Parathyroid adenoma (tissue), 2 donors: ENCODE data around the gene LIMA1.
A peak's percentile ranks its signal among the peaks of the same experiment; 100 is the strongest.

Source experiments
- H2AFZ ChIP-seq: fragments of 300-600 bp; sonication (generic); one replicate; pipeline ENCODE4 v1.7.0; 2017; ENCODE audit warnings: antibody characterized with exemption, mild to moderate bottlenecking
- H3K27ac ChIP-seq: fragments of 300-600 bp; sonication (generic); one replicate; pipeline ENCODE4 v1.7.0; 2017
- H3K27me3 ChIP-seq: fragments of 300-600 bp; sonication (generic); one replicate; pipeline ENCODE4 v1.7.0; 2017; ENCODE audit warnings: low read length; ENCODE audit not compliant: control insufficient read depth, insufficient read depth
- H3K36me3 ChIP-seq: fragments of 300-600 bp; sonication (generic); one replicate; pipeline ENCODE4 v1.7.0; 2017; ENCODE audit warnings: low read length; ENCODE audit not compliant: control insufficient read depth, insufficient read depth
- H3K4me1 ChIP-seq: fragments of 300-600 bp; sonication (generic); one replicate; pipeline ENCODE4 v1.7.0; 2017; ENCODE audit warnings: control low read depth
- H3K4me2 ChIP-seq: fragments of 300-600 bp; sonication (generic); one replicate; pipeline ENCODE4 v1.7.0; 2017; ENCODE audit warnings: low read length
- H3K4me3 ChIP-seq: fragments of 300-600 bp; sonication (generic); one replicate; pipeline ENCODE4 v1.7.0; 2017; ENCODE audit warnings: low read depth, low read length
- H3K79me2 ChIP-seq: fragments of 300-600 bp; sonication (generic); one replicate; pipeline ENCODE4 v1.7.0; 2017; ENCODE audit warnings: control low read depth
- H3K9ac ChIP-seq: fragments of 300-600 bp; sonication (generic); one replicate; pipeline ENCODE4 v1.7.0; 2017; ENCODE audit warnings: mild to moderate bottlenecking
- H3K9me3 ChIP-seq: fragments of 300-600 bp; sonication (generic); one replicate; pipeline ENCODE4 v1.7.0; 2017; ENCODE audit warnings: low read length; ENCODE audit not compliant: control insufficient read depth
- TF ChIP-seq, protein P1 (sequence below): fragments of 300-600 bp; sonication (generic); IDR thresholded peaks from one replicate; pipeline ENCODE4 v1.7.0; 2017; ENCODE audit warnings: antibody characterized with exemption, mild to moderate bottlenecking
- donor health status: primary hyperparathyroidism.

LIMA1 gene

DNA sequence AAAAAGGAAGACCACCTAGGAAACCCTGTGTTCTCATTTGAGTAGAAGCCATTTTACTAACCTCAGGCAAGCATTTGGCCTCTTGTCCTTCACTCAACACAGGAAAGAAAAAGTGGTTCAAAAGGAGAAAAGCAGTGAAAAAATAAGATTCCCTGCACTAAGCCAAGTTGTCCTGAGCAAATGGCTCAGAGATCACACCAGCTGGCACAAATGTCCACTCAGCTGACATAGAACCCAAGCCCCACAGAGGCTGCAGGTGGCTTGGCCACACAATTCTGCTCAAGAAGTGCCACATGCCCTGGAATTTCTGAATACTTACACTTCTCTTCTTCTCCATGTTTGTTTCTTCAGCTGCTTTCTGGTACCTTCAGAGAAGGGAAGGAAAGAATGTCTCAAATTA is 52.0 kb downstream of the LIMA1 start:
- no peak overlapping the region for H3K27ac ChIP-seq
- no peak overlapping the region for H2AFZ ChIP-seq
- H3K4me3 ChIP-seq, result no peak overlapping the region
- H3K27me3 ChIP-seq, result no peaks in the 10 kb centered on the region
- peaks cover 5% of the 10 kb centered on the region for H3K79me2 ChIP-seq
- no peak overlapping the region for H3K4me2 ChIP-seq
- TF ChIP-seq, protein P1, sequence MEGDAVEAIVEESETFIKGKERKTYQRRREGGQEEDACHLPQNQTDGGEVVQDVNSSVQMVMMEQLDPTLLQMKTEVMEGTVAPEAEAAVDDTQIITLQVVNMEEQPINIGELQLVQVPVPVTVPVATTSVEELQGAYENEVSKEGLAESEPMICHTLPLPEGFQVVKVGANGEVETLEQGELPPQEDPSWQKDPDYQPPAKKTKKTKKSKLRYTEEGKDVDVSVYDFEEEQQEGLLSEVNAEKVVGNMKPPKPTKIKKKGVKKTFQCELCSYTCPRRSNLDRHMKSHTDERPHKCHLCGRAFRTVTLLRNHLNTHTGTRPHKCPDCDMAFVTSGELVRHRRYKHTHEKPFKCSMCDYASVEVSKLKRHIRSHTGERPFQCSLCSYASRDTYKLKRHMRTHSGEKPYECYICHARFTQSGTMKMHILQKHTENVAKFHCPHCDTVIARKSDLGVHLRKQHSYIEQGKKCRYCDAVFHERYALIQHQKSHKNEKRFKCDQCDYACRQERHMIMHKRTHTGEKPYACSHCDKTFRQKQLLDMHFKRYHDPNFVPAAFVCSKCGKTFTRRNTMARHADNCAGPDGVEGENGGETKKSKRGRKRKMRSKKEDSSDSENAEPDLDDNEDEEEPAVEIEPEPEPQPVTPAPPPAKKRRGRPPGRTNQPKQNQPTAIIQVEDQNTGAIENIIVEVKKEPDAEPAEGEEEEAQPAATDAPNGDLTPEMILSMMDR, result no peak
- H3K36me3 ChIP-seq, result no peaks in the 10 kb centered on the region
- no peaks in the 10 kb centered on the region for H3K9me3 ChIP-seq
- H3K4me1 ChIP-seq, result peaks cover 7% of the 10 kb centered on the region
- no peak overlapping the region for H3K9ac ChIP-seq

DNA sequence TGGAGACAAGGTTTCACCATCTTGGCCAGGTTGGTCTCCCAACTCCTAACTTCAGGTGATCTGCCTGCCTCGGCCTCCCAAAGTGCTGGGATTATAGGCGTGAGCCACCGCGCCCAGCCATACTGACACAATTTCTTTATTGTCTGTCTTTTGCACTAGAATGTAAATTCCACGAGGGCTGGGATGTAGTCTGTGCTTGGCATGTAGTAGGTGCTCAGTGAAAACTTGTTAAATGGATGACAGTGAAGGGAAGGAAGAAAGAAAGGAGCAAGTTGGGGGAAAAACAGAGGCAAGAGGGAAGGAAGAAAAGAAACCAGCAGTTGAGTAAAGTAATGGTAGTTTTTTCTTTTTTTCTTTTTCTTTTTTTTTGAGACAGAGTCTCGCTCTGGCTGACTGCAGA is 53.1 kb downstream of the LIMA1 start:
- Histone ChIP-seq H2AFZ (no peak overlapping the region), H3K9me3 (no peaks in the 10 kb centered on the region), H3K9ac (no peak overlapping the region), H3K27me3 (no peaks in the 10 kb centered on the region), H3K4me1 (peaks cover 7% of the 10 kb centered on the region), H3K79me2 (peaks cover 5% of the 10 kb centered on the region), H3K4me3 (no peak overlapping the region), H3K4me2 (no peak overlapping the region), H3K27ac (no peak overlapping the region), H3K36me3 (no peaks in the 10 kb centered on the region)
- TF ChIP-seq, protein P1, result no peak

DNA sequence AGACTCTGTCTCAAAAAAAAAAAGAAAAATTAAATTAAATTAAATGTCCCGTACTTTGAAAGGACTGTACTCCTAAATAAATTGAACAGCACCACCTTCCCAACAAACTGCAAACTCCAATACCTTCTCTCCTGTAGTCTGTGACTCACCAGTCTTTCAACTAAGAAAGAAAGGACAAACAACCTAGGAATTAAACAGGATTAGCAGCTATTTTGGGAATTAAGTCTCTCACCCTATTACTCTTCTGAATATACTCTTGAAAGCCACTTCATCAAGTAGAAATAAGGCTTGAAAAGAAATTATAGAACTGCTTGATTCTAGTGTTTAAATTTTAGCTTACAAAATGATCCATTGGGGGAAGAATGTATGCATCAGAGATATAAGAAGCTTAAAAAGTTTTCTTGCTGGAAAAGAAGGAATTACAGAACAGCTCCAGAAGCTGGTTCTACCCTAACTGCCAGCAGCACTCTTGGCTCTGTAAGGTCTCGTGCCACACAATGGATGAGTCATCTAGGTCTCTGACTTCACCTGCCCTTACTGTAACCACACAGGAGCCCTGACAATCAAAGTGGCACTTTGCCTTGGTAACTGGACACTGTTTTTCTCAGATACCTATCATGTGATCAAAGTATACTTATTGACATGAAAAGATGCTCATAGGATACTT is 59.2 kb downstream of the LIMA1 start:
- no peak overlapping the region for H3K9ac ChIP-seq
- no peaks in the 10 kb centered on the region for H3K27me3 ChIP-seq
- H3K9me3 ChIP-seq, result no peaks in the 10 kb centered on the region
- no peaks in the 10 kb centered on the region for H3K79me2 ChIP-seq
- peaks cover 15% of the 10 kb centered on the region for H3K4me1 ChIP-seq
- H3K36me3 ChIP-seq, result no peaks in the 10 kb centered on the region
- no peak overlapping the region for H3K4me2 ChIP-seq
- no peak overlapping the region for H2AFZ ChIP-seq
- TF ChIP-seq, protein P1, result no peak
- H3K27ac ChIP-seq, result no peak overlapping the region
- no peak overlapping the region for H3K4me3 ChIP-seq

DNA sequence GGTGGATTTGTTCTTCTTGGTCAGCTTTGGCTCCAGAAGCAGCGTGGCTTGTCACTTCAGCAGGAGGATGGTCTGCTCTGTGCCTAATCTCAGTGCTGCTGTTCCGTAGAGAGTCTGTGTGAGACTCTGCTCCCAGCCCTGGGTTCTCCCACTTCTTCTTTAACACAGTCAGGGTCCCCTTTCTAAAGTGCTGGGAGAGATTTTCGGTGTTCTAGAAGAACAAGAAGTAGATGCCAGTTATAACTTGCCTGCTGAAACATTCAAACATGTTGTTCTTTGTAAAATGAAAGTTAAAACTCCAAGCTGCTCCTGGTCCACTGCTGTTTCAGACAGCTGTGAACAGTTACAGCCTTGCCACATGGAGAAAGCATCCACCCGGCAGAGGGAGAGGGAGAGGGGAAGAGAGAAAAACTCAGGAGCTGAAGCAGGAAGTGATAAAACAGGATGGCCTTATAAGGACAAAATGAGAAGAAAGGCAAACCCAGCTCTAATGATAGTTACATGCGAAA is 61.0 kb downstream of the LIMA1 start:
- Histone ChIP-seq H2AFZ (peak overlapping the region; percentile 54), H3K9ac (no peak overlapping the region), H3K27me3 (no peaks in the 10 kb centered on the region), H3K4me1 (peaks cover 15% of the 10 kb centered on the region), H3K79me2 (peaks cover 2% of the 10 kb centered on the region), H3K36me3 (no peaks in the 10 kb centered on the region), H3K4me3 (peak overlapping the region; percentile 38), H3K27ac (peak overlapping the region; percentile 69), H3K9me3 (no peaks in the 10 kb centered on the region), H3K4me2 (peak overlapping the region; percentile 48)
- TF ChIP-seq, protein P1, result peak; percentile 17
